ENCODE results near the gene USP5.
"Not testable (repeated sequence)": the region's sequence is repeated elsewhere in the genome, so short reads cannot be mapped to it uniquely, and the experiment has no call there.

Gene USP5

DNA sequence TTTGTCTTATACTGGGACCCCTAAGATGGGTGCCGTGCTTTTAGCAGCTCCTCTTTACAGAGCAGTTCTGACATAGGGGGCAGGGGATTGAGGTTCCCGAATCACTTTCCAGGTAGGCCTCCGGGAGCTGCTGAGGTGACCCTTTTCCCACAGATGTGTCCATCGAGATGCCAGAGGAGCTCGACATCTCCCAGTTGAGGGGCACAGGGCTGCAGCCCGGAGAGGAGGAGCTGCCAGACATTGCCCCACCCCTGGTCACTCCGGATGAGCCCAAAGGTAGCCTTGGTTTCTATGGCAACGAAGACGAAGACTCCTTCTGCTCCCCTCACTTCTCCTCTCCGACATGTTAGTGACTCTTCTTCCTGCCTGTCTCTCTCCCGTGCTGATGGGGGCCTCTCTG is 11.1 kb downstream of the USP5 start:
- in situ Hi-C loops (cut with MboI; ENCODE audit: low sequenced_read_pairs): no loop called here

DNA sequence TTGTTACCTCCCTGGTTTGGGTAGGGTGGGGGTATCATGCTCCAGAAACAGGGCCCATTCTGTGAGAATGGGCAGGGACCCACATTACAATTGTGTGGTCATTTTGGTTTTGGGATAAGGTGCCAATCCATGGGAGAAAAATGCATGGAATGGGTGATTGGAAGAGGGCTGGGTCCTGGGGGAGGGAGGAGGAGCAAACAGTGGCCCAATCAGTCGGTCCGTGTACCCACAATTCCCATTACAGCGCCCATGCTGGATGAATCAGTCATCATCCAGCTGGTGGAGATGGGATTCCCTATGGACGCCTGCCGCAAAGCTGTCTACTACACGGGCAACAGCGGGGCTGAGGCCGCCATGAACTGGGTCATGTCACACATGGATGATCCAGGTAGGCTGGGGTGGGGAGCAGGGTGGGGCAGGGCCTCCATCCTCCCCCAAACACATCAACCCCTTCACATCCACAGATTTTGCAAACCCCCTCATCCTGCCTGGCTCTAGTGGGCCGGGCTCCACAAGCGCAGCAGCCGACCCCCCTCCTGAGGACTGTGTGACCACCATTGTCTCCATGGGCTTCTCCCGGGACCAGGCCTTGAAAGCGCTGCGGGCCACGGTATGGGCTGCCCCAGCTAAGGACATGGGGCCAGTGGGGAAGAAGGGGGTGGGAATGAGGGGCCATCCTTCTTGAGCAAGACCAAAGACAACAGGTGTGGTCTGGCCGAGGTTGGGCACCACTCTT is 11.8 kb downstream of the USP5 start:
- in situ Hi-C loops (cut with MboI; ENCODE audit: low sequenced_read_pairs): no loop called here

DNA sequence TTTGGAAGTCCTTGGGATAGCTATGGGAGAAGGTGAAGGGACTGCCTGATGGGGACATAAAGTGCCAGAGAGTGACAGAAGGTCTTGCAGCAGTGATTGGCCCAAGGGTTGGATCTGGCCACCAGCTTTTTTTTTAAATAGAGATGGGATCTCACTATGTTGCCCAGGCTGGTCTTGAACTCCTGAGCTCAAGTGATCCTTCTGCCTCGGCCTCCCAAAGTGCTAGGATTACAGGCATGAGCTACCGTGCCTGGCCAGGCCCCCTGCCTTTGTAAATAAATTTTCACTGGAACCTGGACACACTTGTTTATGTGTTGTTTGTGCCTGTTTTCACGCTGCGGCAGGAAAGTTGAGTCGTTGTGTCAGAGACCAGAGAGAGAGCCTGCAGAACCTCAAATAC is 13.4 kb downstream of the USP5 start:
- in situ Hi-C loops (cut with MboI; ENCODE audit: low sequenced_read_pairs): not testable (repeated sequence)

DNA sequence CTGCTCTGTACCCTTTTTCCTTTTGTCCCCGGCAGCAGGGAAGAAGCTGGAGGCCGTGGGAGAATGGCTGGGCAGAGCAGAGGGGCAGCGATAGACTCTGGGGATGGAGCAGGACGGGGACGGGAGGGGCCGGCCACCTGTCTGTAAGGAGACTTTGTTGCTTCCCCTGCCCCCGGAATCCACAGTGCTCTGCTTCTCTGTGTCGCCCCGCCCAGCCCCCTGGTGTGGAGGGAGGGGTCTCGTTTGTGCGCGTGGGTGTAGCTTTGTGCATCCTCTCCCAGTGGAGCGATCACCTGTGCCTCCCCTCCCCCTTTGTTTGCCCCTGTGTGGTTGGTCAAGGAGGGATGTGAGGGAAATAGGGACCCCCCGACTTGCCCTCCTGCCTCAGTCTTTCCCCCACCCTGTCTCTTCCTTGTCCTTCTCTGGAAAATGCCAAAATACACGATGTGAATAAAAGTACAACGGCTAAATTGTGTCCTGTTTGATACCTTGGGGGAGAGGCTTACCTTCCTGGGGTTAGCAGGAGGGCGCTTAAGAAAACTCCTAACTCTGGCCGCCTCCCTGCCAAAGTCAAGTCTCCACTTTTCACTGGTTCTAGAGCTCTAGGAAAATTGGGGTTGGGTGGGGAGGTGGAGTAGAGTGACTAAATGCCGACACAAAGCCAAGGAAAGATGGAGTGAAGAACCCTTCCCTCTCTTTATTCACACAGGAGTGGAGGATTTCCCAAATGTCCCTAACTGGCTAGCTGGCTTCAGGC is 14.4 kb downstream of the USP5 start:
- in situ Hi-C loops (cut with MboI; ENCODE audit: low sequenced_read_pairs): no loop called here

DNA sequence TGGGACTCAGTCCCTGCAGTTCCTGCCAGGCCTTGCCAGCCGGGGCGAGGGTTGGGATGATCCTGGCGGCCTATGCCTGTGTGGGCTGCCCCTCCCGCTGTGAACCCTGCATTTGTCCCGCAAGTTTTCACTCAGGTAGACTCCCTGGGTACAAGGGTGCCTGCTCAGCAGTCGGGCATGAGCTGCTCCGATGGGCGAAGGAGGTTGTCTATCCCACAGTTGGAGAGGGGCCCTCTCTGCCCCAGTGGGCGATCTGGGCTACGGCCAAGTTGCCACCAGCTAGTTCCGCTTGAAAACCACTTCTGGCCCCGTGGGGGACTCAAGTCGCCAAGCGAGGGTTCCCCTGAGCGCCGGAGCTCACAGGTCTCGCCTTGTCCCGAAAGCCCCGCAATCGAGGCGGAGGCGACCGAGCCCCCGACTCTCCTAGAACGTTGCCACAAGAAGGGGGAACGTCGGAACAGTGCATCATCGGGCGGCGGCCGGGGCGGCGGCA is 15.0 kb downstream of the USP5 start:
- in situ Hi-C loops (cut with MboI; ENCODE audit: low sequenced_read_pairs): no loop called here

DNA sequence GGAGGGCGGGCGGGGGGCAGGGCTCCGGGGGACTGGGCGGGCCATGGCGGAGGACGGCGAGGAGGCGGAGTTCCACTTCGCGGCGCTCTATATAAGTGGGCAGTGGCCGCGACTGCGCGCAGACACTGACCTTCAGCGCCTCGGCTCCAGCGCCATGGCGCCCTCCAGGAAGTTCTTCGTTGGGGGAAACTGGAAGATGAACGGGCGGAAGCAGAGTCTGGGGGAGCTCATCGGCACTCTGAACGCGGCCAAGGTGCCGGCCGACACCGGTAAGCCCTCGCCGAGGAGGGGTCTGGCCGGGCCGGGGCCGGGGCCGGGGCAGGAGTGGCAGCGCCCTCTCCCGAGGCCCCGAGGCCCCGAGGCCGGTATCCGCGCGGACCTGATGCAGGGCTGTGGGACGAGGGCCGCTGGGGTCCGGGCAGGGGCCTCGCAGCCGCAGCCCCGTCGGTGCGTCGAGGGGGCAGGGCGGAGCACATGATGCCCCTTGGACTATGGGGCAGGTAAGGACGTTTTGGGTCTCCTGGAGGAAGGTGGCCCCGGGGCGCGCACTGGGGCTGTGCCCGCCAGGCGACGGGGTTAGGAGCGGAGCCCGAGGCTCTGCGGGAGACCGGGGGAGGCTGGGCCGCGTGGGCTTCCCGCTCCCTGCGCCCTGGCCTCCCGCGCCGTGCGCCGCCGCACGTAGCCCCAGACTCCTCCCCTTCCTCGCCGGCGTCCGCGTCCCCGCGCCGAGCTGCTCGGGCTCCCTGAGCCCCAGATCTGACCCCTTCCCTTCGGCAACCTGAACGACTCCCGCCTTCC is 15.7 kb downstream of the USP5 start, which contains the start of gene TPI1:
Gene TPI1 (plus strand): TSS at position 119 of the 798 bp plus-strand sequence. CDS start 36 bp downstream, at position 155.
- in situ Hi-C loops (cut with MboI; ENCODE audit: low sequenced_read_pairs): no loop called here

DNA sequence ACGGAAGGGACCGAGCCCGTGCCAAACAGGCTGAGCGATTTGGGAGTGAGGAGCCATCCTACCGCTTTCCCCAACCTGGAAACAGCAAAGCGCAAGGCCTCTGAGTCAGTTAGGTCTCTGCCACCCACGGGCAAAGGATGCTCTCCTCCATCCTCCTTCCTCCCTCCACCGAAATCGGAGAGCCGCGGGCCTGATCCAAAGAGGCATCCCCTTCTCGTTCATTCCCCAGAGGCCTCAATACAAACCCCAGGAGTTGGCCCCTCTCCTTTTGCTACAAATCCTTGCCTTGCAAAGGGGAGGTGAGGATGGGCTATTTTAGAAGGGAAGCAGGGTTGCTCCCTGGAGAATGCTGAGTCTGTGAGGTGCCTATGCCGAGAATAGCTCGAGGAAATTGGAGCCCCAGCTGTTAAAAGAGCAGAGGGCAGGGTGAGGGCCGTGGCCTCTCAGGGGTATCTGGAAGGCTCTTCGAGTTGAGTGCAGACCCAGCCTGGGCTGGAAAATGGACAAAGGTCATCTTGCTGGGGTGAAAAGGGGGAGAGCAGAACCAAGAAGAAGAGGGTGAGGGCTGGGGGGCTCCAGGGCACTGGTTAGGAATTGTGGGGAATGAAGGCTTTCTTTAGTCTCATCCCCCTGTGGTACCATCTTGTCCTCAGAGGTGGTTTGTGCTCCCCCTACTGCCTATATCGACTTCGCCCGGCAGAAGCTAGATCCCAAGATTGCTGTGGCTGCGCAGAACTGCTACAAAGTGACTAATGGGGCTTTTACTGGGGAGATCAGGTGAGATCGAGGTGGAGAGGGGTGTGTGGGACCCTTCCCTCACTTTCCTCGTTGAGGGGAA is 16.5 kb downstream of the USP5 start:
- in situ Hi-C loops (cut with MboI; ENCODE audit: low sequenced_read_pairs): no loop called here

DNA sequence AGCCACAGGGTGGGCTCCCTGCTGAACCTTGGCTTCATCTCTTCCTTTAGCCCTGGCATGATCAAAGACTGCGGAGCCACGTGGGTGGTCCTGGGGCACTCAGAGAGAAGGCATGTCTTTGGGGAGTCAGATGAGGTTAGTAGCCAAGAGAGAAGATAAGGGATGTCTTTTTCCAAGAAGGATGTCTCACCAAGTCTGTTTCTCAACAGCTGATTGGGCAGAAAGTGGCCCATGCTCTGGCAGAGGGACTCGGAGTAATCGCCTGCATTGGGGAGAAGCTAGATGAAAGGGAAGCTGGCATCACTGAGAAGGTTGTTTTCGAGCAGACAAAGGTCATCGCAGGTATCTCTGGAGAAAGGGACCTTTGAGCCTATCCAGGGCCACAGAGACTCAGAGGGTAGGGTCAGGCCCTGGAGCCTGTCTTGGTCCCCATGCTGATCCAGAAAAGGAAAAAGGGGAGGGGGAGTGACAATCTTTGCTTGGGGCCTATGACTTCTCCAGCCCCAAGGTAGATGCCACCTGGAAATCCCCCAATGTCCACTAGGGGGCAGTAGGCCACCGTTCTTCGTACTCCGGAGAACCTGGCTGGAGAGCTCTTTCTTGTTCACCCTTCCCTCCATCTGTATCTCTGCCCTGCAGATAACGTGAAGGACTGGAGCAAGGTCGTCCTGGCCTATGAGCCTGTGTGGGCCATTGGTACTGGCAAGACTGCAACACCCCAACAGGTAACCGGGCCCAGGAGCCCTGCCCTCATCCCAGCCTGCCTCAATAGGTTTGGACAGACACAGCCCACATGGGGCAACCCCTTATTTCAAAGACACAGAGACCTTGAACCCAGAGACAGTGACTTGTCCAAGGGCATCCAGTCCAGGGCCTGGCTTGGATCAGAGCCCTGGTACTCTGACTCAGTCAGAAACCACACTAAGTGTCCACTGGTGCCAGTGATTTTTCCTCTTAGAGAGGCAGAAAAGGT is 17.4 kb downstream of the USP5 start:
- in situ Hi-C loops (cut with MboI; ENCODE audit: low sequenced_read_pairs): no loop called here

DNA sequence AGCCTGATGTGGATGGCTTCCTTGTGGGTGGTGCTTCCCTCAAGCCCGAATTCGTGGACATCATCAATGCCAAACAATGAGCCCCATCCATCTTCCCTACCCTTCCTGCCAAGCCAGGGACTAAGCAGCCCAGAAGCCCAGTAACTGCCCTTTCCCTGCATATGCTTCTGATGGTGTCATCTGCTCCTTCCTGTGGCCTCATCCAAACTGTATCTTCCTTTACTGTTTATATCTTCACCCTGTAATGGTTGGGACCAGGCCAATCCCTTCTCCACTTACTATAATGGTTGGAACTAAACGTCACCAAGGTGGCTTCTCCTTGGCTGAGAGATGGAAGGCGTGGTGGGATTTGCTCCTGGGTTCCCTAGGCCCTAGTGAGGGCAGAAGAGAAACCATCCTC is 18.4 kb downstream of the USP5 start:
- in situ Hi-C loops (cut with MboI; ENCODE audit: low sequenced_read_pairs): not testable (repeated sequence)

DNA sequence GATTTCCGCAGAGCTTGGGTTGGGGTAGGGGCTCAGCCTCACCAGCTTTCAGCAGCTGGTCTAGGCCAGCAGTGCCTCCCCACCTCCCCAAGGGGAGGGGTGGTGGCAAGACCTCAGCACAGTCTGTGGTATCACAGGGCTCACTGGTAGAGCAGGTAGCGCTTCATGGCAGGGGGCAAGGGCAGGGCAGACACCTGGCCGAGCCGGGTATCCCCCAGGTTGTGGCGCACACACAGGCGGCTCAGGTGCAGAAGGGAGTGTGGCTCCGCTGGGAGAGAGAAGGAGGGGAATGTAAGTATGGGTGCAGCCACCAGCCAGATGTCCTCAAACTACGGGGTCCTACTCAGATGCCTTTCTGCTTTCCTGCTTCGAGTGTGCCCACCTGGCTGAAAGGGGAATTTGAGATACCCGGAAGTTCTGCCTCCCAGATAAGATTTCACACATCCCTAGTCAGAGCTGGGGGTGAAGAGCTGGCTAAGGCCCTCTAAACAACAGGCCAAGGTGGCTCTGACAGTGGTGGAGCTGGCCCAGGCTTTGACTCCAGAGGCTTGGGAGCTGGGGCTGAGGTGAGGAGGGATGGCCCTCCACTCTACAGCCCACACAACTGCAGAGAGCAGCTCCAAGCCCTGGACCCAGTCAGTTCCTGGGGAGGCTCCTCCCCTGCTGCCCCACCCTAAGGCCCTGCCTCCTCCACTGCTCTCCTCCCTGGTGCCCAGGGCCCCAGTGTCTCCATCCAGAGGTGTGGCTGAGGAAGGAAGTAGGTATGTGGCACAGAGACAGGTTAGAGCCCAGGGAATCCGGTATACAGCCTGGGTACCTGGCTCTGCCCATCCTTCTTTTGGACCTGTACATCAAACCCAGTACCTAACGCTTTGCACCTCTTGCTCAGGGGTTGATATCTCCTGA is 19.4 kb downstream of the USP5 start:
- in situ Hi-C loops (cut with MboI; ENCODE audit: low sequenced_read_pairs): no loop called here

DNA sequence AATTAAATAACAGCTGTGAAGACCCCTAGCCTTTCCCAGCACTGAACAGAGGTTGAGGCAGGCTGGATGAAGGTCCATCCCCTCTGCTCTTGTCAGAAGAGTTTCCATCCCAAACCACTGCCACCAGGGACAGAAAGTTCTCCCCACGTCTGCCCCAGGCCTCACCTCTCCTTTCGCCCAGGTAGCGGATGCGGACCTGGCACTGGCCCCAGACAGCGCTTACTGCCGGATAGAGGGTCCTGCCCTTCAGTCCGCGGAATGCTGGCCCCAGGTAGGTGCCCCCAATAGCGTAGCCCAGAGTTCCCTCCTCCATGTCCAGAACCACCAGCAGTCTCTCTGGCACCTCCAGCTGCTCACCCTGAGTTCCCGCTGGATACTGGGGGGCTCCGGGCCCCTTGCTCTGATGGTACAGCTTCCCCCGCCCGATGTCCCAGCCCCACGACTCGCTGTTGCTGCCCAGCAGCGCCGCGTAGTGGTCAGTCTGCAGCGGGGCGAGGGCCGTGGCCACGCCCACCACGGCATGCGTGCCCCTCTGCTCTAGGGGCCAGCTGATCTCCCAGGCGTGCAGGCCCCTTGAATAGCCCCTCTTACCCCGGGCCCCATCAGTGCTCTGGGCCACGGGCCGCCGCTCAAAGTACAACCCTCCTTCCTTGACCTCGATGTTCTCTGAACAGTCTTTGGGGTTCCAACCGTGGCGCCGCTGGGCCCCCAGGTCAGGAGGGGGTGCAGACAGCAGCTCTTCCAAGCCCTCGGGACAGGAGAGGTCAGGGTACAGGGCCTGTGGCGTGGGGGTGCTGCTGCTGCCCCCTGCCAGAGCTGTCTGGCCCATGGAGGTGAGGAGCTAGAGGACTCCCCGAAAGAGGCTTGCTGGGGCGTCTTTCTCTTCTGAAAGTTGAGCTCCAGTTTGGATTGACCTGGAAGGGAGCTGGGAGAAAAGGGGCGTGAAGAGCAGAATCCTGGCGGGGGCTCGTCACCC is 20.4 kb downstream of the USP5 start:
- in situ Hi-C loops (cut with MboI; ENCODE audit: low sequenced_read_pairs): no loop called here

DNA sequence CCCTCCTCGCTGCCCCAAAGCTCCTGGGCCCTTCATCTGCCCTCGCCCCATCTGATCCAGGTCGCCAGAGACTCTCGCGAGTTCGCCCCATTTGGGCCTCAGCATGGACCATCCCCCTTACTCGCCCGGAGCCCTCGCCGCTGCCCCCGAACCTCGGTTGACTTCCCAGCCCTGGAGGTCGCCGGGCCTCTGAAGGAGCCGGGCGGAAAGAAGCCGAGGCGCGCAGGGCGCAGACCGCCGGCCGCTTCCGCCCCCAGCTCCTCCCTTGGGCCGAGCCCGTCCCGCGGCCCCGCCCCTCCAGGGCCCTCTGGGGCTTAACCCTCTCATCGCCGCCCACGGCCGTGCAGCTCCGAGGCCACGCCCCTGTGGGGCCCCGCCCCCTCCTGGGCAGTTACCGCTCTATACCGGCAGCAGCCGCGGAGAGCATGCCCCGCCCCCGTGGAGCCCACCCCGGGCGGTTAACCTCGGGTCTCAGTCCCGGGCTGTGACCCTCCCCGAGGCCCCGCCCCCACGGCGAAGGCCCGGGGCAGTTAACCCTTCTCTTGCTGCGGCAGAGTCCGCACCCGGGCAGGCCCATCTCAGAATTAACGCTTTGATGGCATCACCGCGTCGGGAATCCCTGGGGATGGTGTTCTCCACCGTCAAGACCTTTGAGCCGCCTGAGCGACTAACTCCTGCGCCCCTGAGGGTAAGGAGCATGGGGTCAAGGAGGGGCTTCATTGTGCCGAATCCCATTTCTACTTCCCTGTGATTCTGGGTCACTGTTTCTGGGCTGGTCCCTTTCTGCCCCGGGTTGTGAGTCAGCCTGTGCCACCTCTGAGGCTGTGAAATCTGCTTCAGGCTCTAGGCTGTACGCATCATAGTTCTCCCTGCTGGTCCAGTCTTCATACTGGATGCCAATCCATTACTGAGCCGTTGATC is 21.4 kb downstream of the USP5 start, which contains the start of gene SPSB2:
Gene SPSB2 (minus strand): TSS at position 210 of the 921 bp plus-strand sequence. CDS start 402 bp downstream, outside the sequence.
- in situ Hi-C loops (cut with MboI; ENCODE audit: low sequenced_read_pairs): no loop called here

DNA sequence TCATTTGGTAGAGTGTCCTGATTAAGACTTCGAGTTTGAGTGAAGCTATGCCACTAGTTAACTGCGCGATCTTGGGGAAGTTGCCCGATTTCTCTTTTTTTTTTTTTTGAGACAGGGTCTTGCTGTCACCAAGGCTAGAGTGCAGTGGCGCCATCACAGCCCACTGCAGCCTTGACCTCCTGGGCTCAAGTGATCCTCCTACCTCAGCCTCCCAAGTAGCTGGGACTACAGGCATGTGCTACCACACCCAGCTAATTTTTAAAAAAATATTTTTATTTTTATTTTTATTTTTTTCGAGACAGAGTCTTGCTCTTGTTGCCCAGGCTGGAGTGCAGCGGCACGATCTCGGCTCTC is 22.0 kb downstream of the USP5 start:
- in situ Hi-C loops (cut with MboI; ENCODE audit: low sequenced_read_pairs): not testable (repeated sequence)

DNA sequence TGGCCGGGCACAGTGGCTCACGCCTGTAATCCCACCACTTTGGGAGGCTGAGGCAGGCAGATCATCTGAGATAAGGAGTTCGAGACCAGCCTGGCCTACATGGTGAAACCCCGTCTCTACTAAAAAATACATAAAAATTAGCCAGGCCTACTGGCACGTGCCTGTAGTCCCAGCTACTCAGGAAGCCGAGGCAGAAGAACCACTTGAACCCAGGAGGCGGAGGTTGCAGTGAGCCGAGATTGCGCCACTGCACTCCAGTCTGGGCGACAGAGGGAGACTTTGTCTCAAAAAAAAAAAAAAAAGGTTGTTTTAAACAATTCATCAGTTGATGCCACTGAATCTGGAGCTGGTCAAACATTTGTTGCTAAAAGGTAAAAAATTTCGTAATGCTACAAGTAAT is 27.9 kb downstream of the USP5 start:
- in situ Hi-C loops (cut with MboI; ENCODE audit: low sequenced_read_pairs): not testable (repeated sequence)

DNA sequence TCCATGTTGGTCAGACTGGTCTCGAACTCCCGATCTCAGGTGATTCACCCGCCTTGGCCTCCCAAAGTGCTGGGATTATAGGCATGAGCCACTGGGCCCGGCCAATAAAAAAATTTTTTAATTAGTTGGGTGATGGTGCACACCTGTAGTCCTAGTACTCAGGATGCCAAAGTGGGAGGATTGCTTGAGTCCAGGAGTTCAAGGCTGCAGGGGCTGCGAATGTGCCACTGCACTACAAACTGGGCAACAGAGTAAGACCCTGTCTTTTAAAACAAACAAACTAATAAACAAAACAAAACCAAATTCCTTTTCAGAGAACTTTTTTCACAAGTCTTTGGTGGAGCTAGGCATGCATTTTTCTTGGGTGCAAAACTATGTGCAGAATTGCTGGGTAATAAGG is 31.3 kb downstream of the USP5 start:
- in situ Hi-C loops (cut with MboI; ENCODE audit: low sequenced_read_pairs): no loop called here

DNA sequence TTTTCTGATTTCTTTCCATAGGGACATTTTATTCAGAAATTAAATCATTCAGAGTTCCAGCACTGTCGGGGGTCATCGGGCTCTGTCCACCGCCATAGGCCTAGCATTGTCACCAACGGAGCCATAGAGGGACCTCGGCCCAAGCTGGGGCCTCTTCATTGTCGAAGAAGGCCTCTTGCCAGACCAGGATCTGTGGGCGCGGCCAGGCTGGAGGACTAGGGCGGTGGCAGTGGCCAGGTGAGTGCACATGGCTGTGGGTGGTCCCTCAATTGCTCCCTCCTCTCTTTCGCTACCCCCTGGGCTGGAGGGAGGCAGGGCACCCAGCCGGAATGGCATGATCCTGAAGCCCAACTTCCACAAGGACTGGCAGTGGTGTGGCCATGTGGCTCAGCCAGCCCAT is 31.7 kb downstream of the USP5 start:
- in situ Hi-C loops (cut with MboI; ENCODE audit: low sequenced_read_pairs): no loop called here
